SU-DHL-6 (cell line): ENCODE data around the gene CCDC88C.

Experiments used
- H2AFZ ChIP-seq: fragments of 200-600 bp; sonication (generic); 2 replicates; pipeline ENCODE4 v1.6.1; 2014; ENCODE audit warnings: low read depth, mild to moderate bottlenecking, moderate library complexity, mixed read lengths, antibody characterized with exemption, low read length; ENCODE audit not compliant: severe bottlenecking
- H3F3A ChIP-seq: fragments of 200-600 bp; shearing (Covaris generic); 2 replicates; pipeline ENCODE4 v1.6.0; 2016; ENCODE audit warnings: antibody characterized with exemption, mild to moderate bottlenecking; ENCODE audit not compliant: insufficient read depth
- H3K27ac ChIP-seq: fragments of 200-600 bp; sonication (generic); 2 replicates; pipeline ENCODE4 v1.5.1; 2016; ENCODE audit warnings: low read depth, mild to moderate bottlenecking, low read length, moderate library complexity, mixed read lengths
- H3K27me3 ChIP-seq: fragments of 200-600 bp; sonication (generic), shearing (Covaris generic); 2 replicates; pipeline ENCODE4 v1.6.0; 2014; ENCODE audit warnings: mild to moderate bottlenecking, low read length
- H3K36me3 ChIP-seq: fragments of 200-600 bp; sonication (generic); 2 replicates; pipeline ENCODE4 v1.6.1; 2014; ENCODE audit warnings: mild to moderate bottlenecking, low read length, mixed read lengths
- H3K4me2 ChIP-seq: fragments of 300-600, 200-600 bp; shearing (Covaris generic), sonication (generic); 2 replicates; pipeline ENCODE4 v1.6.0; 2014; ENCODE audit warnings: low read length, low read depth, mild to moderate bottlenecking; ENCODE audit not compliant: poor library complexity, severe bottlenecking
- H3K4me3 ChIP-seq: fragments of 200-600 bp; sonication (generic); 2 replicates; pipeline ENCODE4 v1.5.1; 2014; ENCODE audit warnings: antibody characterized with exemption, low read length, mild to moderate bottlenecking, mixed read lengths; ENCODE audit not compliant: insufficient read depth, poor library complexity, severe bottlenecking
- H3K79me2 ChIP-seq: fragments of 200-600 bp; sonication (generic); 2 replicates; pipeline ENCODE4 v1.6.1; 2014; ENCODE audit warnings: mild to moderate bottlenecking, low read length, moderate library complexity; ENCODE audit not compliant: insufficient read depth
- H3K9ac ChIP-seq: fragments of 200-600 bp; sonication (generic); 2 replicates; pipeline ENCODE4 v1.7.0; 2014; ENCODE audit warnings: mild to moderate bottlenecking, low read length
- H3K9me2 ChIP-seq: fragments of 200-600 bp; sonication (generic); replicated peaks from 2 replicates; pipeline ENCODE4 v1.6.1; 2014; ENCODE audit warnings: low read length; ENCODE audit not compliant: insufficient read depth
- H3K9me3 ChIP-seq: fragments of 200-600 bp; sonication (generic); 2 replicates; pipeline ENCODE4 v1.6.1; 2014; ENCODE audit warnings: low read length, mixed read lengths; ENCODE audit not compliant: insufficient read depth
- H4K20me1 ChIP-seq: fragments of 200-600 bp; sonication (generic); 2 replicates; pipeline ENCODE4 v1.6.1; 2014; ENCODE audit warnings: low read depth, mild to moderate bottlenecking, antibody characterized with exemption, low read length, moderate library complexity, mixed read lengths
- CTCF ChIP-seq: fragments of 200-600 bp; sonication (generic); IDR thresholded peaks from one replicate; pipeline ENCODE4 v1.5.1; 2017; ENCODE audit warnings: antibody characterized with exemption, mild to moderate bottlenecking, low read length, moderate library complexity; ENCODE audit not compliant: insufficient read depth, poor library complexity, severe bottlenecking
- EZH2phosphoT487 ChIP-seq: fragments of 200-600 bp; sonication (generic), shearing (Covaris generic); conservative IDR thresholded peaks from 2 replicates; pipeline ENCODE4 v1.6.1; 2018; ENCODE audit warnings: mild to moderate bottlenecking, antibody characterized with exemption, low read length, moderate library complexity, mixed read lengths

The CCDC88C gene

GRCh38 chr14:91232603-91233002 lies 185.0 kb downstream of the CCDC88C start:
- no peak for TF ChIP-seq CTCF
- TF ChIP-seq EZH2phosphoT487: no peak
- Histone ChIP-seq H3F3A (no peaks in the 10 kb centered on the region), H3K9me2 (no peaks in the 10 kb centered on the region), H3K27me3 (no peaks in the 10 kb centered on the region), H3K9me3 (no peaks in the 10 kb centered on the region), H3K27ac (no peak overlapping the region), H3K4me3 (no peak overlapping the region), H3K36me3 (no peaks in the 10 kb centered on the region), H2AFZ (no peak overlapping the region), H3K79me2 (no peaks in the 10 kb centered on the region), H3K9ac (no peak overlapping the region), H4K20me1 (no peaks in the 10 kb centered on the region), H3K4me2 (no peak overlapping the region)

- no peak for TF ChIP-seq CTCF
- no peak for TF ChIP-seq EZH2phosphoT487
- Histone ChIP-seq H3K4me2 (no peak overlapping the region), H3K9me3 (no peaks in the 10 kb centered on the region), H3F3A (no peaks in the 10 kb centered on the region), H3K27ac (no peak overlapping the region), H3K79me2 (no peaks in the 10 kb centered on the region), H4K20me1 (no peaks in the 10 kb centered on the region), H3K9ac (no peak overlapping the region), H3K4me3 (no peak overlapping the region), H3K9me2 (no peaks in the 10 kb centered on the region), H2AFZ (no peak overlapping the region), H3K27me3 (no peaks in the 10 kb centered on the region), H3K36me3 (no peaks in the 10 kb centered on the region)
Measured at GRCh38 chr14:91232052-91232451, 185.6 kb downstream of the CCDC88C start.

- H3K36me3 ChIP-seq: no peaks in the 10 kb centered on the region
- no peak overlapping the region for H3K27ac ChIP-seq
- no peaks in the 10 kb centered on the region for H3K9me2 ChIP-seq
- no peak overlapping the region for H3K4me2 ChIP-seq
- no peaks in the 10 kb centered on the region for H3K9me3 ChIP-seq
- no peaks in the 10 kb centered on the region for H3K79me2 ChIP-seq
- no peaks in the 10 kb centered on the region for H3K27me3 ChIP-seq
- TF ChIP-seq EZH2phosphoT487: no peak
- TF ChIP-seq CTCF: no peak
- H4K20me1 ChIP-seq: no peaks in the 10 kb centered on the region
- no peak overlapping the region for H2AFZ ChIP-seq
- no peak overlapping the region for H3K4me3 ChIP-seq
- no peak overlapping the region for H3K9ac ChIP-seq
- H3F3A ChIP-seq: no peaks in the 10 kb centered on the region
Measured at GRCh38 chr14:91231446-91231845, 186.2 kb downstream of the CCDC88C start.
